ENCODE data around the gene FASTKD3. TPM values are rescaled to one million over a fixed set of nuclear protein-coding genes. Genes with fewer than 3 reads are reported as not detected.

Gene FASTKD3
- total and polyA plus RNA-seq, 10 of the 15 experiments (the other 5 are each of a cell fraction or from before 2014, with no cell fraction given): 12.1 to 59.6 (median 25.3) TPM

- Histone ChIP-seq H4K20me1 (ENCODE audit: control insufficient read depth, insufficient read depth) (no peaks in the 10 kb centered on the region), H3K79me2 (ENCODE audit: control insufficient read depth, insufficient read depth, low read length) (no peaks in the 10 kb centered on the region), H3K36me3 (ENCODE audit: control insufficient read depth in 2 of 2, insufficient read depth in 2 of 2, low read length in 1 of 2) (no peaks in the 10 kb centered on the region), H3K4me3 (no peak overlapping the region), H3K9me3 (replicated peaks; ENCODE audit: control insufficient read depth, insufficient read depth, low read length) (no peaks in the 10 kb centered on the region), H2AFZ (ENCODE audit: control insufficient read depth, low read depth, low read length) (no peak overlapping the region), H3K4me2 (ENCODE audit: control insufficient read depth, insufficient read depth) (no peak overlapping the region), H3K4me1 (ENCODE audit: control insufficient read depth, insufficient read depth, low read length) (no peaks in the 10 kb centered on the region), H3K27me3 (replicated peaks in 1 of 2; ENCODE audit: control insufficient read depth in 2 of 2, insufficient read depth in 2 of 2, low read length in 1 of 2) (peaks cover 0 to 8% of the 10 kb centered on the region in 2 experiments; a peak in 2 of 4 replicates), H3K27ac (ENCODE audit: control insufficient read depth, insufficient read depth) (no peak overlapping the region), H3K9ac (ENCODE audit: control insufficient read depth, insufficient read depth, low read length) (no peak overlapping the region)
- intact Hi-C loops (cut with micrococcal nuclease; ENCODE audit: unreplicated experiment) (no loop called here), in situ Hi-C loops (cut with MboI) (no loop called here)
- CTCF ChIA-PET: interaction anchor here (1.4 kb wide), 1 partner anchor 11 kb away, joined by 5 read pairs; no protein-coding TSS in a partner anchor
- no TSS peak for BruUV-seq (replicated peaks)
- SMC1A ChIA-PET (ENCODE audit: uncharacterized antibody, unreplicated experiment): no interaction called here
- no peak for ATAC-seq
- FAIRE-seq: no peak
- POLR2A ChIA-PET: no interaction called here
- RAD21 ChIA-PET (ENCODE audit: unreplicated experiment): no interaction called here
- TF ChIP-seq ETV6 (conservative IDR thresholded peaks at IDR 0.05 in 1 of 2, IDR thresholded peaks at IDR 0.05 in 1 of 2; ENCODE audit: borderline replicate concordance in 1 of 2, low read depth in 1 of 2) (no peak), STAT3 (IDR thresholded peaks at IDR 0.05; ENCODE audit: low read depth, low read length) (no peak), SIX5 (IDR thresholded peaks at IDR 0.05; ENCODE audit: low read depth, low read length, severe bottlenecking) (no peak), PAX8 (IDR thresholded peaks at IDR 0.05) (no peak), TARDBP (IDR thresholded peaks at IDR 0.05; ENCODE audit: borderline replicate concordance) (no peak), GABPA (IDR thresholded peaks at IDR 0.05; ENCODE audit: low read depth) (no peak), NFYA (IDR thresholded peaks at IDR 0.05; ENCODE audit: borderline replicate concordance, low read depth, low read length) (no peak)
- DNase-seq (ENCODE audit: low read depth, low spot score): no peak
These were observed 23.9 kb downstream of the FASTKD3 start for GRCh38 chr5:7844901-7845300.

GRCh38 chr5:7842531-7842930 is 26.3 kb downstream of the FASTKD3 start:
- DNase-seq (ENCODE audit: low read depth, low spot score) (no peak), FAIRE-seq (no peak), ATAC-seq (no peak)
- Histone ChIP-seq H2AFZ (ENCODE audit: control insufficient read depth, low read depth, low read length) (no peak overlapping the region), H3K4me3 (no peak overlapping the region), H3K79me2 (ENCODE audit: control insufficient read depth, insufficient read depth, low read length) (no peaks in the 10 kb centered on the region), H4K20me1 (ENCODE audit: control insufficient read depth, insufficient read depth) (no peaks in the 10 kb centered on the region), H3K9ac (ENCODE audit: control insufficient read depth, insufficient read depth, low read length) (no peak overlapping the region), H3K4me2 (ENCODE audit: control insufficient read depth, insufficient read depth) (no peak overlapping the region), H3K4me1 (ENCODE audit: control insufficient read depth, insufficient read depth, low read length) (no peaks in the 10 kb centered on the region), H3K27me3 (replicated peaks in 1 of 2; ENCODE audit: control insufficient read depth in 2 of 2, insufficient read depth in 2 of 2, low read length in 1 of 2) (no peaks in the 10 kb centered on the region), H3K27ac (ENCODE audit: control insufficient read depth, insufficient read depth) (no peak overlapping the region), H3K9me3 (replicated peaks; ENCODE audit: control insufficient read depth, insufficient read depth, low read length) (no peaks in the 10 kb centered on the region; the same call in 2 of the 3 replicates), H3K36me3 (ENCODE audit: control insufficient read depth in 2 of 2, insufficient read depth in 2 of 2, low read length in 1 of 2) (no peaks in the 10 kb centered on the region)
- in situ Hi-C loops (cut with MboI) (no loop called here), intact Hi-C loops (cut with micrococcal nuclease; ENCODE audit: unreplicated experiment) (no loop called here)
- CTCF ChIA-PET: no interaction called here
- no TSS peak for BruUV-seq (replicated peaks)
- no peak for TF ChIP-seq ATF2 (IDR thresholded peaks at IDR 0.05; ENCODE audit: low read length)
- SMC1A ChIA-PET (ENCODE audit: uncharacterized antibody, unreplicated experiment): no interaction called here
- POLR2A ChIA-PET: no interaction called here
- RAD21 ChIA-PET (ENCODE audit: unreplicated experiment): no interaction called here
- WGBS (ENCODE audit: insufficient coverage, insufficient replicate concordance, low lambda C conversion rate, missing lambda C conversion rate): 12% methylated on average over 2 of the region's 2 CpGs
